Loucy (cell line): ENCODE measurements around the gene EMX2.

Experiments
- H2AFZ ChIP-seq: fragments of 200-600 bp; sonication (generic); 2 replicates; pipeline ENCODE4 v1.6.0; 2016; ENCODE audit warnings: antibody characterized with exemption, mild to moderate bottlenecking, low read length, moderate library complexity
- H3F3A ChIP-seq: fragments of 200-600 bp; 2 replicates; pipeline ENCODE4 v1.6.0; 2016; ENCODE audit warnings: antibody characterized with exemption, low read depth, mild to moderate bottlenecking
- H3K27me3 ChIP-seq: fragments of 200-600 bp; sonication (generic); 2 replicates; pipeline ENCODE4 v1.6.1; 2014; ENCODE audit warnings: low read length, mild to moderate bottlenecking; ENCODE audit not compliant: insufficient read depth, poor library complexity, severe bottlenecking
- H3K36me3 ChIP-seq: fragments of 200-600 bp; sonication (generic); 2 replicates; pipeline ENCODE4 v1.6.1; 2016; ENCODE audit warnings: low read length; ENCODE audit not compliant: insufficient read depth
- H3K4me1 ChIP-seq: fragments of 200-600 bp; sonication (generic); 2 replicates; pipeline ENCODE4 v1.5.1; 2014; ENCODE audit warnings: low read length, mild to moderate bottlenecking; ENCODE audit not compliant: insufficient read depth, poor library complexity, severe bottlenecking
- H3K4me2 ChIP-seq: fragments of 200-600 bp; sonication (generic); 2 replicates; pipeline ENCODE4 v1.6.0; 2014; ENCODE audit warnings: antibody characterized with exemption, low read length, low read depth, mild to moderate bottlenecking; ENCODE audit not compliant: poor library complexity, severe bottlenecking
- H3K4me3 ChIP-seq: fragments of 200-600 bp; sonication (generic); 2 replicates; pipeline ENCODE4 v1.5.1; 2014; ENCODE audit warnings: low read length, mild to moderate bottlenecking, mixed read lengths; ENCODE audit not compliant: poor library complexity, severe bottlenecking
- H3K79me2 ChIP-seq: fragments of 200-600 bp; sonication (generic); 2 replicates; pipeline ENCODE4 v1.6.1; 2014; ENCODE audit warnings: low read length; ENCODE audit not compliant: insufficient read depth
- H3K9ac ChIP-seq: fragments of 200-600 bp; sonication (generic); 2 replicates; pipeline ENCODE4 v1.6.0; 2014; ENCODE audit warnings: mild to moderate bottlenecking, low read depth, low read length, moderate library complexity; ENCODE audit not compliant: poor library complexity, severe bottlenecking
- H3K9me2 ChIP-seq: fragments of 200-600 bp; sonication (generic); replicated peaks from 2 replicates; pipeline ENCODE4 v1.6.1; 2016; ENCODE audit warnings: low read depth, low read length, mixed read lengths
- H3K9me3 ChIP-seq: fragments of 200-600 bp; sonication (generic); 2 replicates; pipeline ENCODE4 v1.6.1; 2014; ENCODE audit warnings: mild to moderate bottlenecking, antibody characterized with exemption, low read length, low read depth; ENCODE audit not compliant: insufficient read depth
- H4K20me1 ChIP-seq: fragments of 200-600 bp; sonication (generic); 2 replicates; pipeline ENCODE4 v1.6.0; 2014; ENCODE audit warnings: antibody characterized with exemption, low read length, mild to moderate bottlenecking; ENCODE audit not compliant: insufficient read depth, poor library complexity, severe bottlenecking
- EZH2phosphoT487 ChIP-seq: fragments of 200-600 bp; IDR thresholded peaks from 2 replicates; pipeline ENCODE4 v1.6.1; 2018; ENCODE audit warnings: antibody characterized with exemption, mild to moderate bottlenecking, moderate library complexity, borderline replicate concordance
- TF ChIP-seq, protein P1 (sequence below): fragments of 200-600 bp; sonication (generic); conservative IDR thresholded peaks from 2 replicates; pipeline ENCODE4 v1.5.1; 2014; ENCODE audit warnings: mild to moderate bottlenecking, antibody characterized with exemption, low read length

The EMX2 gene

DNA sequence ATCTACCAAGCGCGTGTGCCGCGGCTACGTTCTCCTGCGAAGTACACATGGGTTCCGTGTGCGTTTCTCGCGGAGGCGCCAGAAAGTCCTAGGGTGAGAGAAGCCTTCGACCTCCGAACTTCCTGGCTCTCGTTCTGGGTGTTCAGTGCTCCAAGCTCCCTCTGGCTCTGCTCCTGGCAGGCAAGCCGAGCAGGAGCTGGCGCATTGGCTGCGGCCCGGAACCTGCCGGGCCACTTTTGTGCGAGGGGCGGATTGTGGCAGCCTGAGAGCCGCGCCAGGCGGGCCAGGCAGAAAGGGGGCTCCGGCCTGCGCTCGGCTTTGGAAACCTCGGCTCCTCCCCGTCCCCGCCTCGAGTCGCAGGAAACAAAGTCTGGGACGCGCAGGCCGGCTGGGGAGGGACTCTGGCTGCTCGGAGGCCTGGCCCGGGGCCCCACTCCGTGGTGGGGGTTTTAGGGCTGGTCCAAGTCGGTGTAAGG, 9.6 kb downstream of the EMX2 start:
- no peaks in the 10 kb centered on the region for H3F3A ChIP-seq
- H3K79me2 ChIP-seq, result no peaks in the 10 kb centered on the region
- H2AFZ ChIP-seq, result no peak overlapping the region
- H3K27me3 ChIP-seq, result no peaks in the 10 kb centered on the region
- no peaks in the 10 kb centered on the region for H3K9me2 ChIP-seq
- H3K4me1 ChIP-seq, result no peaks in the 10 kb centered on the region
- no peaks in the 10 kb centered on the region for H3K36me3 ChIP-seq
- no peak overlapping the region for H3K9ac ChIP-seq
- TF ChIP-seq, protein P1, sequence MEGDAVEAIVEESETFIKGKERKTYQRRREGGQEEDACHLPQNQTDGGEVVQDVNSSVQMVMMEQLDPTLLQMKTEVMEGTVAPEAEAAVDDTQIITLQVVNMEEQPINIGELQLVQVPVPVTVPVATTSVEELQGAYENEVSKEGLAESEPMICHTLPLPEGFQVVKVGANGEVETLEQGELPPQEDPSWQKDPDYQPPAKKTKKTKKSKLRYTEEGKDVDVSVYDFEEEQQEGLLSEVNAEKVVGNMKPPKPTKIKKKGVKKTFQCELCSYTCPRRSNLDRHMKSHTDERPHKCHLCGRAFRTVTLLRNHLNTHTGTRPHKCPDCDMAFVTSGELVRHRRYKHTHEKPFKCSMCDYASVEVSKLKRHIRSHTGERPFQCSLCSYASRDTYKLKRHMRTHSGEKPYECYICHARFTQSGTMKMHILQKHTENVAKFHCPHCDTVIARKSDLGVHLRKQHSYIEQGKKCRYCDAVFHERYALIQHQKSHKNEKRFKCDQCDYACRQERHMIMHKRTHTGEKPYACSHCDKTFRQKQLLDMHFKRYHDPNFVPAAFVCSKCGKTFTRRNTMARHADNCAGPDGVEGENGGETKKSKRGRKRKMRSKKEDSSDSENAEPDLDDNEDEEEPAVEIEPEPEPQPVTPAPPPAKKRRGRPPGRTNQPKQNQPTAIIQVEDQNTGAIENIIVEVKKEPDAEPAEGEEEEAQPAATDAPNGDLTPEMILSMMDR, result no peak
- no peak for TF ChIP-seq EZH2phosphoT487
- H4K20me1 ChIP-seq, result no peaks in the 10 kb centered on the region
- H3K9me3 ChIP-seq, result no peaks in the 10 kb centered on the region
- no peak overlapping the region for H3K4me3 ChIP-seq
- no peak overlapping the region for H3K4me2 ChIP-seq

GRCh38 chr10:117552701-117553141, 10.2 kb downstream of the EMX2 start:
- Histone ChIP-seq H3K4me2 (no peak overlapping the region), H4K20me1 (no peaks in the 10 kb centered on the region), H3K79me2 (no peaks in the 10 kb centered on the region), H3K4me1 (no peaks in the 10 kb centered on the region), H2AFZ (no peak overlapping the region), H3K9me2 (no peaks in the 10 kb centered on the region), H3K4me3 (no peak overlapping the region), H3K9me3 (no peaks in the 10 kb centered on the region), H3F3A (no peaks in the 10 kb centered on the region), H3K27me3 (no peaks in the 10 kb centered on the region), H3K9ac (no peak overlapping the region), H3K36me3 (no peaks in the 10 kb centered on the region)
- TF ChIP-seq, protein P1, result no peak

GRCh38 chr10:117553142-117553814, 10.7 kb downstream of the EMX2 start:
- Histone ChIP-seq H3K4me2 (no peak overlapping the region), H4K20me1 (no peaks in the 10 kb centered on the region), H3K9ac (no peak overlapping the region), H3K79me2 (no peaks in the 10 kb centered on the region), H3K36me3 (no peaks in the 10 kb centered on the region), H3F3A (no peaks in the 10 kb centered on the region), H3K4me1 (no peaks in the 10 kb centered on the region), H3K9me2 (no peaks in the 10 kb centered on the region), H2AFZ (no peak overlapping the region), H3K4me3 (no peak overlapping the region), H3K9me3 (no peaks in the 10 kb centered on the region), H3K27me3 (no peaks in the 10 kb centered on the region)
- TF ChIP-seq, protein P1, result no peak
- TF ChIP-seq EZH2phosphoT487, result no peak
